ENCODE measurements around the gene UNC5B. TPM values are rescaled to one million over a fixed set of nuclear protein-coding genes. Genes with fewer than 3 reads are reported as not detected.

The UNC5B gene
- total RNA-seq, 4 donors from 2014 or later, result 3.9 to 7.1 (median 5.7) TPM

- no peak overlapping the region for H3K4me3 ChIP-seq (replicated peaks in 1 of 3)
- 79 to 82% methylated on average over 9 of the region's 9 CpGs for WGBS, 2 donors
- intact Hi-C loops (cut with DNase I), result no loop called here
- TF ChIP-seq CTCF (IDR thresholded peaks at IDR 0.05) (no peak), POLR2A (IDR thresholded peaks at IDR 0.05) (no peak)
- no peaks in the 10 kb centered on the region for H3K9me3 ChIP-seq
- H3K27me3 ChIP-seq, result no peaks in the 10 kb centered on the region
- peaks cover 8 to 14% of the 10 kb centered on the region in 2 donors for H3K4me1 ChIP-seq
- no peak overlapping the region for H3K27ac ChIP-seq
- H3K36me3 ChIP-seq, result no peaks in the 10 kb centered on the region
- DNase-seq, result no peak
Observed at GRCh38 chr10:71263376-71263775, 51.0 kb downstream of the UNC5B start.

- no peaks in the 10 kb centered on the region for H3K36me3 ChIP-seq
- 81 to 86% methylated on average over 16 of the region's 16 CpGs for WGBS, 2 donors
- H3K27me3 ChIP-seq, result no peaks in the 10 kb centered on the region
- no peak overlapping the region for H3K4me3 ChIP-seq (replicated peaks in 1 of 3)
- H3K9me3 ChIP-seq, result no peaks in the 10 kb centered on the region
- TF ChIP-seq POLR2A (IDR thresholded peaks at IDR 0.05), result no peak
- no peak for TF ChIP-seq CTCF (IDR thresholded peaks at IDR 0.05)
- intact Hi-C loops (cut with DNase I), result no loop called here
- no peak for DNase-seq
- peaks cover 10% of the 10 kb centered on the region in 2 donors for H3K4me1 ChIP-seq
- no peak overlapping the region for H3K27ac ChIP-seq
Observed at GRCh38 chr10:71264345-71265200, 52.2 kb downstream of the UNC5B start.

- WGBS, 2 donors, result 93 to 94% methylated on average over 9 of the region's 9 CpGs
Observed at GRCh38 chr10:71265201-71265575, 52.8 kb downstream of the UNC5B start.

GRCh38 chr10:71265618-71266146 is 53.3 kb downstream of the UNC5B start:
- no peaks in the 10 kb centered on the region for H3K27me3 ChIP-seq
- H3K4me1 ChIP-seq, result peaks cover 0 to 4% of the 10 kb centered on the region in 2 donors
- no peak overlapping the region for H3K4me3 ChIP-seq (replicated peaks in 1 of 3)
- H3K9me3 ChIP-seq, result no peaks in the 10 kb centered on the region
- no peak overlapping the region for H3K27ac ChIP-seq
- no peak for DNase-seq
- 87 to 93% methylated on average over 8 to 9 of the region's 9 CpGs for WGBS, 2 donors
- no peaks in the 10 kb centered on the region for H3K36me3 ChIP-seq
- TF ChIP-seq POLR2A (IDR thresholded peaks at IDR 0.05) (no peak), CTCF (IDR thresholded peaks at IDR 0.05) (no peak)
- intact Hi-C loops (cut with DNase I), result no loop called here

More at GRCh38 chr10:71265201-71265575, 52.8 kb downstream of the UNC5B start:
- intact Hi-C loops (cut with DNase I), result no loop called here
- Histone ChIP-seq H3K27ac (no peak overlapping the region), H3K9me3 (no peaks in the 10 kb centered on the region), H3K4me1 (peaks cover 4 to 9% of the 10 kb centered on the region in 2 donors), H3K4me3 (replicated peaks in 1 of 3) (no peak overlapping the region), H3K27me3 (no peaks in the 10 kb centered on the region), H3K36me3 (no peaks in the 10 kb centered on the region)
- no peak for DNase-seq
- TF ChIP-seq POLR2A (IDR thresholded peaks at IDR 0.05), result no peak

GRCh38 chr10:71266147-71266917 is 54.0 kb downstream of the UNC5B start:
- DNase-seq, result no peak
- peaks cover 0 to 4% of the 10 kb centered on the region in 2 donors for H3K4me1 ChIP-seq
- no peaks in the 10 kb centered on the region for H3K36me3 ChIP-seq
- WGBS, 2 donors, result 84 to 85% methylated on average over 15 to 18 of the region's 18 CpGs
- no peaks in the 10 kb centered on the region for H3K27me3 ChIP-seq
- TF ChIP-seq CTCF (IDR thresholded peaks at IDR 0.05) (no peak), POLR2A (IDR thresholded peaks at IDR 0.05) (no peak)
- no peaks in the 10 kb centered on the region for H3K9me3 ChIP-seq
- no peak overlapping the region for H3K4me3 ChIP-seq (replicated peaks in 1 of 3)
- H3K27ac ChIP-seq, result no peak overlapping the region
- intact Hi-C loops (cut with DNase I), result no loop called here

All from thyroid gland (tissue), 4 donors.